ENCODE data around the gene GNAI1.

The GNAI1 gene

GRCh38 chr7:80257756-80258155, 123.1 kb downstream of the GNAI1 start:
- no peak for DNase-seq

- DNase-seq: no peak
These were observed 126.0 kb downstream of the GNAI1 start for GRCh38 chr7:80260606-80261005.

GRCh38 chr7:80263333-80263732, 128.7 kb downstream of the GNAI1 start:
- no peak for DNase-seq

- DNase-seq: no peak
These were observed 129.2 kb downstream of the GNAI1 start for GRCh38 chr7:80263821-80264220.

GRCh38 chr7:80264769-80265495, 130.3 kb downstream of the GNAI1 start:
- no peak for DNase-seq

- DNase-seq: no peak
These were observed 138.1 kb downstream of the GNAI1 start for GRCh38 chr7:80272560-80273239.

GRCh38 chr7:80273327-80273726, 138.7 kb downstream of the GNAI1 start:
- no peak for DNase-seq

- no peak for DNase-seq
These were observed 140.6 kb downstream of the GNAI1 start for GRCh38 chr7:80275192-80275605.
